GM20000 (cell line): ENCODE measurements around the gene DSCAML1.

Source experiments
- DNase-seq: peaks from one replicate; pipeline ENCODE4 v3.0.0; 2012; ENCODE audit warnings: low spot score
- CTCF ChIP-seq: IDR thresholded peaks from 2 replicates; pipeline ENCODE4 v1.5.1; 2012; ENCODE audit warnings: mild to moderate bottlenecking, control low read depth; ENCODE audit errors: extremely low read depth, missing control alignments

DSCAML1 gene

GRCh38 chr11:117547195-117547850, 249.7 kb downstream of the DSCAML1 start:
- no peak for DNase-seq
- no peak for TF ChIP-seq CTCF

GRCh38 chr11:117546431-117547194, 250.4 kb downstream of the DSCAML1 start:
- TF ChIP-seq CTCF, result no peak
- DNase-seq, result no peak

DNA sequence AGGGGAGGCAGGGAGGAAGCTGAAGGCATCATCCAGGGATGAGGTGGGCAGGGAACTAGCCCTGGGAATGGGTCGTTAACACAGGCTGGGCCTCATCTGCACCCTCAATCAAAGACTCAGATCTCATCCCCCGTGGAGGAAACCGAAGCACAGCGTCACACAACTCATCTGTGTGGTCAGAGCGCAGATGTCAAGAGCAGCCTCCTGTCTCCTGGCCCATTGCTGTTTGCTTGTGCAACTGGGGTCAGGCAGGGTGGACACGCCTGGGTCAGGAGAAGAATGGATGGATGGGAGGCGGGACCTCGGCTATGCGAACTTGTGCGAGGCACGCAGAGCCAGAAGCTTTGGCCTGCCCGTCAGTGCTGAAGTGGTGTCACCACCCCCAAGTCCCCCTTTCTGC, 251.3 kb downstream of the DSCAML1 start:
- TF ChIP-seq CTCF, result no peak
- DNase-seq, result no peak

DNA sequence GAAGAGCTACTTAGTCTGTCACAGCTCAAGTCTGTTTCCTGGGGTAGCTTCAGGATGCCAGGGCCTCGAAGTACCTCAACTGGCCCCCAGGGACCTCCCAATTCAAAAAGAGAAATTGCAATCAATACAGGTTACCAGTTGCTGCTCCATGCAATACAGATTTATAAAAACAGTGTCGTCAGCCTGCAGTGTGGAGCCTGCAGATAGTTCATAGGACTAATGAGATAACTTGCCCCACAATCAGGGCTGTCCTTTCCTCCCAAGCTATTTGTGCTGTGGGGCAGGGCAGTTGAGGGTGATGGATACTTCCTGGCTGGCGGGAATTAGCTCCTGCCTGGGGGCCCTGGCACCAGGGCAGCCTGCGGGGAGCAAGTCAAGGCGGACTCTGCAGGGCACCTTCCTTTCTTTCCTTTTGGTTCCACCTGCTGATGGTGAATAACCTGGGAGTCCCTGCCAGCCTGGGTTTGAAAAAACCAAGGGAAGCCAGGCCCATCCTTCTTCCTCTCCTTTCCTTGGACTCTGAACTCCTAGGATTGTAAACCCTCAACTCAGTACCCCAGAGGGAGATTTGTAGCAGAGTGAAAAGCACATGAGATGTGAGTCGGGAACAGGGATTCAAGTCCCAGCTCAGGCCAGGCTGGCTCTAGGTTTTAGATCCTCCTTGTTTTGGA, 252.8 kb downstream of the DSCAML1 start:
- no peak for DNase-seq
- TF ChIP-seq CTCF, result no peak

DNA sequence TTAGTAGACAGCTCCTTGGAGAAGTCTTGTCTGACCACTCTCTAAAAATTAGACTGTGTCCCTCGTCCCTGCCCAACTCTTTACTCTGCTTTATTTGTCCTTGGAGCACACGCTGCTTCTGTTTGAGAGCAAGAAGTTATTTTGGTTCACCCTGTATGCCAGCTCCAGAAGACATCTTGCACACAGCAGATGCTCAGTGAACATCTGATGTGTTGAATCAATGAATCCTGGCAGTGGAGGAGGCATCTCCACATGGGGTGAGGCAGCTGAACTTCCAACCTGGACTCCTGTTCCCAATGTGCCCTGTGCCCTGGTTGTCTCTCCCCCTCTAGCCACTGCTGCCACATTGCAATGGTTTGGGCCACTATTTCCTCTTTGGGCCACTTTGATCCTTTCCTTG, 255.8 kb downstream of the DSCAML1 start:
- TF ChIP-seq CTCF, result no peak
- no peak for DNase-seq

- no peak for TF ChIP-seq CTCF
- no peak for DNase-seq
These were observed 258.5 kb downstream of the DSCAML1 start for GRCh38 chr11:117538263-117539135.
